Neuronal stem cell (in vitro differentiated cells): Measurements from ENCODE around the gene PABPN1.
A peak's percentile ranks its signal among the peaks of the same experiment; 100 is the strongest.

Experiments
- DNase-seq: peaks from one replicate; pipeline ENCODE4 v3.0.0-alpha.2; 2013; ENCODE audit warnings: low spot score
- H2AFZ ChIP-seq: one replicate; pipeline ENCODE4 v1.6.1; 2013; ENCODE audit warnings: mild to moderate bottlenecking, low read length, inconsistent platforms
- H2AK5ac ChIP-seq: 2 replicates; pipeline ENCODE4 v1.6.1; 2013; ENCODE audit warnings: low read depth, mild to moderate bottlenecking, inconsistent platforms, low read length, moderate library complexity, mixed read lengths
- H2BK120ac ChIP-seq: 2 replicates; pipeline ENCODE4 v1.6.1; 2013; ENCODE audit warnings: low read depth, mild to moderate bottlenecking, inconsistent platforms, low read length, moderate library complexity, mixed read lengths
- H2BK12ac ChIP-seq: one replicate; pipeline ENCODE4 v1.6.1; 2013; ENCODE audit warnings: low read length, inconsistent platforms
- H2BK15ac ChIP-seq: 2 replicates; pipeline ENCODE4 v1.6.1; 2013; ENCODE audit warnings: mild to moderate bottlenecking, low read length, inconsistent platforms, mixed read lengths
- H2BK5ac ChIP-seq: one replicate; pipeline ENCODE4 v1.6.1; 2013; ENCODE audit warnings: inconsistent platforms, mild to moderate bottlenecking, low read length, moderate library complexity
- H3K14ac ChIP-seq: one replicate; pipeline ENCODE4 v1.6.1; 2013; ENCODE audit warnings: low read length, inconsistent platforms
- H3K18ac ChIP-seq: 2 replicates; pipeline ENCODE4 v1.6.1; 2013; ENCODE audit warnings: low read length, inconsistent platforms
- H3K23ac ChIP-seq: 2 replicates; pipeline ENCODE4 v1.6.1; 2013; ENCODE audit warnings: low read depth, mild to moderate bottlenecking, mixed read lengths, low read length, inconsistent platforms; ENCODE audit not compliant: poor library complexity
- H3K27ac ChIP-seq: replicated peaks from 3 replicates; pipeline ENCODE4 v1.5.1; 2013; ENCODE audit warnings: low read length, inconsistent platforms
- H3K27me3 ChIP-seq, 3 experiments: 2 replicates each; pipeline ENCODE4 v1.6.1; 2013; ENCODE audit warnings: low read length in 3 of 3, mild to moderate bottlenecking in 2 of 3, inconsistent platforms in 1 of 3, low read depth in 1 of 3, mixed read lengths in 1 of 3, moderate library complexity in 1 of 3; ENCODE audit not compliant: control insufficient read depth in 3 of 3, insufficient read depth in 3 of 3
- H3K36me3 ChIP-seq, 2 donors: replicated peaks in 1 of 2; 2 replicates each; pipeline ENCODE4 v1.6.1; 2013; ENCODE audit warnings: low read length in 2 of 2; ENCODE audit not compliant: control insufficient read depth in 2 of 2, insufficient read depth in 2 of 2
- H3K4ac ChIP-seq: 2 replicates; pipeline ENCODE4 v1.6.1; 2013; ENCODE audit warnings: inconsistent platforms, mild to moderate bottlenecking, low read length, moderate library complexity
- H3K4me1 ChIP-seq, 2 donors: 1 replicate in 1 of 2; 2 replicates in 1 of 2; pipeline ENCODE4 v1.6.1; 2013; ENCODE audit warnings: low read length in 2 of 2, low read depth in 1 of 2; ENCODE audit not compliant: control insufficient read depth in 2 of 2, insufficient read depth in 1 of 2
- H3K4me2 ChIP-seq: one replicate; pipeline ENCODE4 v1.6.1; 2013; ENCODE audit warnings: mild to moderate bottlenecking, low read length, inconsistent platforms; ENCODE audit not compliant: insufficient read depth, poor library complexity, severe bottlenecking
- H3K4me3 ChIP-seq, 2 donors: 2 replicates each; pipeline ENCODE4 v1.5.1; 2013; ENCODE audit warnings: low read length in 2 of 2, mild to moderate bottlenecking in 2 of 2, inconsistent platforms in 1 of 2, moderate library complexity in 1 of 2
- H3K79me1 ChIP-seq: one replicate; pipeline ENCODE4 v1.6.1; 2013; ENCODE audit warnings: low read depth, mild to moderate bottlenecking, inconsistent platforms, low read length, moderate library complexity
- H3K9ac ChIP-seq: one replicate; pipeline ENCODE4 v1.6.1; 2013; ENCODE audit warnings: mild to moderate bottlenecking, low read depth, low read length, inconsistent platforms; ENCODE audit not compliant: poor library complexity
- H3K9me3 ChIP-seq, 2 donors: replicated peaks in 1 of 2; 2 replicates each; pipeline versions ENCODE3 to v1.6.1; 2013; ENCODE audit warnings: low read length in 2 of 2, mild to moderate bottlenecking in 2 of 2, inconsistent platforms in 1 of 2, low read depth in 1 of 2, mixed read lengths in 1 of 2, moderate library complexity in 1 of 2; ENCODE audit not compliant: control insufficient read depth in 2 of 2, insufficient read depth in 1 of 2
- H4K8ac ChIP-seq: one replicate; pipeline ENCODE4 v1.6.1; 2013; ENCODE audit warnings: low read depth, mild to moderate bottlenecking, inconsistent platforms, low read length, moderate library complexity
- H4K91ac ChIP-seq: one replicate; pipeline ENCODE4 v1.6.1; 2013; ENCODE audit warnings: low read length, low read depth, mild to moderate bottlenecking, inconsistent platforms; ENCODE audit not compliant: poor library complexity
- whole genome bisulfite sequencing, 2 donors: extraction: QIAGEN DNeasy Blood & Tissue Kit; methylation state at CpG; one replicate each; pipeline ENCODE4 v1.1.7; 2013; ENCODE audit warnings: missing lambda C conversion rate in 2 of 2, mixed read lengths in 1 of 2; ENCODE audit not compliant: insufficient read length in 2 of 2, insufficient replicate concordance in 1 of 2; ENCODE audit errors: extremely low coverage in 2 of 2; 5-methylcytosine and 5-hydroxymethylcytosine counted together

Gene PABPN1

GRCh38 chr14:23326491-23327332, 5.5 kb downstream of the PABPN1 start:
- Histone ChIP-seq H3K18ac (no peak overlapping the region), H3K14ac (no peak overlapping the region), H2BK120ac (no peak overlapping the region), H2BK5ac (no peak overlapping the region), H3K23ac (no peak overlapping the region), H3K4me3 (no peak overlapping the region), H3K79me1 (peaks cover 7% of the 10 kb centered on the region), H3K4me1 (peaks cover 6 to 8% of the 10 kb centered on the region in 2 donors), H3K4ac (no peak overlapping the region), H3K9me3 (no peaks in the 10 kb centered on the region), H4K8ac (no peak overlapping the region), H3K27me3 (no peaks in the 10 kb centered on the region), H2BK12ac (no peak overlapping the region), H2AFZ (no peak overlapping the region), H3K9ac (no peak overlapping the region), H4K91ac (no peak overlapping the region), H3K27ac (no peak overlapping the region), H3K36me3 (peaks cover 25 to 43% of the 10 kb centered on the region in 2 donors), H3K4me2 (no peak overlapping the region), H2AK5ac (no peak overlapping the region), H2BK15ac (no peak overlapping the region)
- no peak for DNase-seq
- WGBS, 2 donors, result no CpG with 5 or more reads among the region's 13 CpGs

GRCh38 chr14:23327947-23328744, 6.9 kb downstream of the PABPN1 start:
- H3K4me1 ChIP-seq, result peaks cover 1 to 4% of the 10 kb centered on the region in 2 donors
- H3K9me3 ChIP-seq, result no peaks in the 10 kb centered on the region
- no peak overlapping the region for H2BK12ac ChIP-seq
- H3K79me1 ChIP-seq, result peaks cover 4% of the 10 kb centered on the region
- DNase-seq, result peak; percentile 76
- H3K14ac ChIP-seq, result no peak overlapping the region
- H2AFZ ChIP-seq, result no peak overlapping the region
- H3K36me3 ChIP-seq, result peaks cover 15 to 32% of the 10 kb centered on the region in 2 donors
- H2BK15ac ChIP-seq, result no peak overlapping the region
- H2AK5ac ChIP-seq, result no peak overlapping the region
- no peak overlapping the region for H3K4ac ChIP-seq
- H3K18ac ChIP-seq, result no peak overlapping the region
- no peak overlapping the region for H2BK5ac ChIP-seq
- no peak overlapping the region for H3K4me2 ChIP-seq
- no peak overlapping the region for H3K4me3 ChIP-seq
- H4K8ac ChIP-seq, result no peak overlapping the region
- no peak overlapping the region for H3K23ac ChIP-seq
- no peak overlapping the region for H3K9ac ChIP-seq
- H3K27ac ChIP-seq, result no peak overlapping the region
- no peaks in the 10 kb centered on the region for H3K27me3 ChIP-seq
- H4K91ac ChIP-seq, result no peak overlapping the region
- WGBS, 2 donors, result no CpG with 5 or more reads among the region's 4 CpGs
- no peak overlapping the region for H2BK120ac ChIP-seq

GRCh38 chr14:23335623-23336022, 14.4 kb downstream of the PABPN1 start:
- DNase-seq, result no peak
- Histone ChIP-seq H3K9me3 (peaks cover 2 to 6% of the 10 kb centered on the region in 2 donors), H4K91ac (no peak overlapping the region), H3K4me3 (no peak overlapping the region), H3K4me2 (no peak overlapping the region), H3K23ac (no peak overlapping the region), H3K18ac (no peak overlapping the region), H3K9ac (no peak overlapping the region), H3K27ac (no peak overlapping the region), H3K4me1 (no peaks in the 10 kb centered on the region), H2BK15ac (no peak overlapping the region), H3K27me3 (no peaks in the 10 kb centered on the region), H3K79me1 (peaks cover 2% of the 10 kb centered on the region), H2BK120ac (no peak overlapping the region), H4K8ac (no peak overlapping the region), H3K14ac (no peak overlapping the region), H2BK12ac (no peak overlapping the region), H2AFZ (no peak overlapping the region), H3K36me3 (no peaks in the 10 kb centered on the region), H2AK5ac (no peak overlapping the region), H2BK5ac (no peak overlapping the region), H3K4ac (no peak overlapping the region)
- WGBS, 2 donors, result no CpG with 5 or more reads among the region's 5 CpGs
